Measurements from ENCODE around the gene FAM120A. TPM values are rescaled to one million over a fixed set of nuclear protein-coding genes. Genes with fewer than 3 reads are reported as not detected.

The FAM120A gene
- total RNA-seq (2022; extraction: Qiagen RNA extraction; ENCODE audit: low read depth): 62.6 to 84.7 TPM (median 76.5 TPM) in 5 replicates

DNA sequence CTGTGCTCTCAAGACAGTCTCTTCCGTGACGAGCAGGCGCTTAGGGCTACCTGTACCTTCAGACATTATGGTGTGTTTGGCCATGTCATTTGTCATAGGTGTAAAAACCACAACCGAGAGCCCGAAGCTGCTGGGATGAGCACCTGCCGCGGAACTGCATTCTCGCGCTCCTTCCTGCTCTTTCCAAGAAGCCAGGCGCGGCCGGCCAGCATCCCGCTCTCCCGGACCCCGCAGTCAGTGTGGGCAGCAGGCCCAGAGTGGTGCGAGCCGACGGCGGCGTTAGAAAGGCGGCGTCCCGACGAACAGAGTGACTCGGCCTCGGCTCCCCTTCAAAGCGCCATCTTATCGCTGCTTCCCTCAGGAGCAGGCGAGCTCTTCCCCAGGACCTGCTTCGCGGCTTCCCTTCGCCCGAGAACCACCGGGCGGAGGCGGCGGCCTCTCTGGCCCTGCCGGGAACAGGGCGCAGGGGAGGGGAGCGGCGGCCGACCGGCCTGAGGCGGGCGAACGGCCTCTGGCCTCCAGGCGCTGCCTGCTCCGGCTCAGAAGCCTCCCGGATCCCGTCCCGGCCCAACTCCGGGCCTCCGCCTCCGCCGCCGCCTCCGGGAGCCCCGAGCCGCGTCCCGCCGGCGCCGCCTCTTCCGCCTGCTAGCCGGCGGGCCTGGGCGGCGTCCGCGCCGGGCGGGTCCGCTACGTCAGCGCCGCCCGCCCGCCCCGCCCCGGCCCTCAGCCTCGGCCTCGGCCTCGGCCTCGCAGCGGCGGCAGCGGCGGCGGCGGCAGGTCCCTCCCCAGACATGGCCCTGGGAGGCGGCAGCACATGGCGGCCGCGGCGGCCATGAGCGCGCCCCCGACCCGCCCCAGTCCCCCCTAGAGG lies at the start of gene FAM120A:
FAM120A (plus strand) TSS at position 741 of the 871 bp plus-strand sequence. CDS start 231 bp downstream, outside the sequence.

DNA sequence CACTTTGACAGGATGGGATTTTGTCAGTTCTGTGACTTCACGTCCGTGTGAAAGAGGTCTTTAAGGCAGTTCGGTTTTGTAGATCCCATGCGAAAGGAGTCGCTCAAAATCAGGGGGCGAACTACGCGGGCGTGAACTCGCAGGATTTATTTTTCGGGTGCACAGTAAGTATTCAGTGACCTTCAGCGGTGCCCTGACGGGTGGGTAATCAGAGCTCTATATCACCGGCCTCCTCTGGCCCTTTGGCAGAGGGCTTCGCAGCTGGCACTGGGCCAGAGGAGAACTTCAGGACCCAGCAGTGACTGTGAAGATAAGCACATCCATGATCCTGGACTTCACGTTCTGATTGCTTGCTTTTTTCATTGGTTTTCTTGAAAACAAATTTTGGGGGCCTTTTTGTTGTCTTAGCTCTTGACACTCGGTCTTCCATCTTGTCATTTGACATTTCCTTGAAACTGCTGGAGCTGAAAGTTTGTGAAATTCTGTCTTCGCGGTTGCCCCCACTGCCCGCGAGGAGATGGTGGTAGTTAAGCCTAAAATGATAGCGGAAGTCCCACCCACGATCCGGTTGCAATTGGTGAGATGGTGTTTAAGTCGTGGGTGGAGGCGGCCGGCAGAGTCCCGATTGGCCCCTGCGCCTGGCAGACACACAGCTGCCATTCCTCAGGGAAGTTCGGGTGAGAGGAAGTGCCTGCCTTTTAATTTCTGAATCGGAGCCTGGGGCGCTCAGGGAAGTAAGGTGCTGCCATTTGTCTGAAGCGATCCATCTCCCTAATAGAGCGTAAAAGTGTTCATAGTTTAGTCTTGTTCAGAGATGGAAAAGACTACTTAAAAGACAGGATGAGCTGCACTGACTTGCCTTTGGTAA lies 1.8 kb downstream of the FAM120A start, which contains the start of gene FAM120AOS:
FAM120AOS (minus strand) TSS at position 535 of the 868 bp plus-strand sequence. CDS start 872 bp downstream, outside the sequence.

DNA sequence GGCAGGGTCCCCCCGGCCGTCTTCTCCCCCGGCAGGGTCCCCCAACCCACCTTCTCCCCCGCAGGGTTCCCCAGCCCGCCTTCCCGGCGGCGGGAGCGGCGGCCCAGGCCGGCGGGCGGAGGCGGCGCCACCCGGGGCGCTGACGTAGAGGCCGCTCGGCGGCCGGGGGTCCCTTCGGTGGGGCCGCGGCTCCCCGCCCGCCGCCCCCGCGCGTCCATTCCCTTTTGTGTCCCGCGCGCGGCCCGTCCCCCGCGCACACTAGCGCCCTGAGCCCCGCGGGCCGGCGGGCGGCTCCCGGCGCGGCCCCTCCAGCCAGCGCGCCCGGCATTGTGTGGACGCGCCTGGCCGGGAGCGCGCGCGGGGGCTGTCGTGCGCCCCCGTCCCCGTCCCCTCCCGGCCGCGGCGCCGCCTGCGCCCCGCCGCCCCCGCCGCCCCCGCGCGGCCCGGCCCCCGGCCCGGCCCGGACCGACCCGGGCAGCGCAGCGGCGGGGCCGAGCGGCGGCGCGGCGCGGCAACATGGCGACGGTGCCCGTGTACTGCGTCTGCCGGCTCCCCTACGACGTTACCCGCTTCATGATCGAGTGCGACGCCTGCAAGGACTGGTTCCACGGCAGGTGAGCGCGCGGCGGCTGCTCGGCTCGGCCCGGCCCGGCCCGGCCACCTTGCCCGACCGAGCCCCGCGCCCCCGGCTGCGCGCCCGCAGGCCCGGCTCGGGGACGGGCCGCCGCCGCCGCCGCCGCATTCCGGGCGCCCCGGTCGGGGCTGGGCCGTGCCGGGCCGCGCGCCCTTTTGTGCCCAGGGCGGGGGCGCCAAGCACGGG lies 125.0 kb downstream of the FAM120A start, which contains the start of gene PHF2:
PHF2 (plus strand) TSS at position 327 of the 820 bp plus-strand sequence; CDS start at position 517, 190 bp downstream.

Other genes starting within 250 kb of the FAM120A start
- 46.1 to 49.6 TPM (median 48.2 TPM) in 5 replicates for gene FAM120AOS, start 1.9 kb downstream of the FAM120A start, total RNA-seq (2022; extraction: Qiagen RNA extraction; ENCODE audit: low read depth)
- 13.9 to 17.5 TPM (median 15.8 TPM) in 5 replicates for gene PHF2, start 124.9 kb downstream of the FAM120A start, total RNA-seq (2022; extraction: Qiagen RNA extraction; ENCODE audit: low read depth)

Measured in A549 treated with GW870086 at 1 μM for 4 hours (cell line).